Measurements from ENCODE around the gene NCBP2.

NCBP2 gene

DNA sequence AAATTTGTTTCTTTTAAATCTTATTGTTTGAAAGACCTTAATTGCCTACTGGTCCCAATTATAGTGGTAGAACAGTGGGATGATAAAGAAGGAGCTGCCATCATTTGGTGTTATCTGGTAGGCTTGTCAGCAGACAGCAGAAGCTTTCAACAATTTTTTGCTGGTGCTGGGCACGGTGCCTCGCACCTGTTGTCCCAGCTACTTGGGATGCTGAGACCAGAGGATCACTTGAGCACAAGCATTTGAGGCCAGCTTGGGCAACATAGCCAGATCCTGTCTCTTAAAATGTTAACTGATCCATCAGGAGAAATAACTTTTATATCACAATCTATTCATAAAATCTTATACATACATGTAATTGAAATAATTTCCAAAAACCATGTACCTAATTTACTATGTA lies 38.6 kb downstream of the NCBP2 start (continued):
- TF ChIP-seq CSDC2 (CRISPR knock-in tag; IDR thresholded peaks at IDR 0.05) (no peak), ZFP3 (CRISPR knock-in tag; IDR thresholded peaks at IDR 0.05) (no peak), ARNTL (CRISPR knock-in tag; IDR thresholded peaks at IDR 0.05; ENCODE audit: borderline replicate concordance, low read depth) (no peak), ZC3H10 (CRISPR knock-in tag; IDR thresholded peaks at IDR 0.05) (no peak), TOX (CRISPR knock-in tag; IDR thresholded peaks at IDR 0.05; ENCODE audit: borderline replicate concordance) (no peak), ESRRG (CRISPR knock-in tag; IDR thresholded peaks at IDR 0.05) (no peak), ZNF70 (CRISPR knock-in tag; IDR thresholded peaks at IDR 0.05) (no peak)
- TF ChIP-seq, protein P1, sequence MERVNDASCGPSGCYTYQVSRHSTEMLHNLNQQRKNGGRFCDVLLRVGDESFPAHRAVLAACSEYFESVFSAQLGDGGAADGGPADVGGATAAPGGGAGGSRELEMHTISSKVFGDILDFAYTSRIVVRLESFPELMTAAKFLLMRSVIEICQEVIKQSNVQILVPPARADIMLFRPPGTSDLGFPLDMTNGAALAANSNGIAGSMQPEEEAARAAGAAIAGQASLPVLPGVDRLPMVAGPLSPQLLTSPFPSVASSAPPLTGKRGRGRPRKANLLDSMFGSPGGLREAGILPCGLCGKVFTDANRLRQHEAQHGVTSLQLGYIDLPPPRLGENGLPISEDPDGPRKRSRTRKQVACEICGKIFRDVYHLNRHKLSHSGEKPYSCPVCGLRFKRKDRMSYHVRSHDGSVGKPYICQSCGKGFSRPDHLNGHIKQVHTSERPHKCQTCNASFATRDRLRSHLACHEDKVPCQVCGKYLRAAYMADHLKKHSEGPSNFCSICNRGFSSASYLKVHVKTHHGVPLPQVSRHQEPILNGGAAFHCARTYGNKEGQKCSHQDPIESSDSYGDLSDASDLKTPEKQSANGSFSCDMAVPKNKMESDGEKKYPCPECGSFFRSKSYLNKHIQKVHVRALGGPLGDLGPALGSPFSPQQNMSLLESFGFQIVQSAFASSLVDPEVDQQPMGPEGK (CRISPR knock-in tag; IDR thresholded peaks at IDR 0.05; ENCODE audit: borderline replicate concordance) = no peak
- TF ChIP-seq, protein P2, sequence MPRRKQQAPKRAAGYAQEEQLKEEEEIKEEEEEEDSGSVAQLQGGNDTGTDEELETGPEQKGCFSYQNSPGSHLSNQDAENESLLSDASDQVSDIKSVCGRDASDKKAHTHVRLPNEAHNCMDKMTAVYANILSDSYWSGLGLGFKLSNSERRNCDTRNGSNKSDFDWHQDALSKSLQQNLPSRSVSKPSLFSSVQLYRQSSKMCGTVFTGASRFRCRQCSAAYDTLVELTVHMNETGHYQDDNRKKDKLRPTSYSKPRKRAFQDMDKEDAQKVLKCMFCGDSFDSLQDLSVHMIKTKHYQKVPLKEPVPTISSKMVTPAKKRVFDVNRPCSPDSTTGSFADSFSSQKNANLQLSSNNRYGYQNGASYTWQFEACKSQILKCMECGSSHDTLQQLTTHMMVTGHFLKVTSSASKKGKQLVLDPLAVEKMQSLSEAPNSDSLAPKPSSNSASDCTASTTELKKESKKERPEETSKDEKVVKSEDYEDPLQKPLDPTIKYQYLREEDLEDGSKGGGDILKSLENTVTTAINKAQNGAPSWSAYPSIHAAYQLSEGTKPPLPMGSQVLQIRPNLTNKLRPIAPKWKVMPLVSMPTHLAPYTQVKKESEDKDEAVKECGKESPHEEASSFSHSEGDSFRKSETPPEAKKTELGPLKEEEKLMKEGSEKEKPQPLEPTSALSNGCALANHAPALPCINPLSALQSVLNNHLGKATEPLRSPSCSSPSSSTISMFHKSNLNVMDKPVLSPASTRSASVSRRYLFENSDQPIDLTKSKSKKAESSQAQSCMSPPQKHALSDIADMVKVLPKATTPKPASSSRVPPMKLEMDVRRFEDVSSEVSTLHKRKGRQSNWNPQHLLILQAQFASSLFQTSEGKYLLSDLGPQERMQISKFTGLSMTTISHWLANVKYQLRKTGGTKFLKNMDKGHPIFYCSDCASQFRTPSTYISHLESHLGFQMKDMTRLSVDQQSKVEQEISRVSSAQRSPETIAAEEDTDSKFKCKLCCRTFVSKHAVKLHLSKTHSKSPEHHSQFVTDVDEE (CRISPR knock-in tag; IDR thresholded peaks at IDR 0.05) = no peak

DNA sequence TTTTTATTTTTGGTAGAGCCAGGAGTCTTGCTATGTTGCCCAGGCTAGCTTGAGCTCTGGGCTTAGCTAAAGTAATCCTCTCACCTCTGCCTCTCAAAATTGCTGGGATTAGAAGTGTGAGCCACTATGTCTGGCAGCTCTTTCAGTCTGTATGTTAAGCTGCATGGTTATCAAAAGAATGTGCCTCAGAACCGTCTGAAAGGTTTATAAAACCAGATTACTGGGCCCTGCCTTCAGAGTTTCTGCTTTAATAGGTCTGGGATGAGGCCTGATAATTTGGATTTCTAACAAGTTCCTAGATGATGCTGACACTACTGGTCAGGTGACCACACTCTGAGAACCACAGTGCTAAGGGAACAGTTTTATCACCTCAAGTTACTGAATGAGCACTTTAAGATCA lies 40.0 kb downstream of the NCBP2 start:
- TF ChIP-seq ZFP3 (CRISPR knock-in tag; IDR thresholded peaks at IDR 0.05) (no peak), ESRRG (CRISPR knock-in tag; IDR thresholded peaks at IDR 0.05) (no peak), ZC3H10 (CRISPR knock-in tag; IDR thresholded peaks at IDR 0.05) (no peak), RARB (CRISPR knock-in tag; IDR thresholded peaks at IDR 0.05) (no peak), SNAI2 (CRISPR knock-in tag; IDR thresholded peaks at IDR 0.05) (no peak), ZNF70 (CRISPR knock-in tag; IDR thresholded peaks at IDR 0.05) (no peak)
- no peak for ATAC-seq

DNA sequence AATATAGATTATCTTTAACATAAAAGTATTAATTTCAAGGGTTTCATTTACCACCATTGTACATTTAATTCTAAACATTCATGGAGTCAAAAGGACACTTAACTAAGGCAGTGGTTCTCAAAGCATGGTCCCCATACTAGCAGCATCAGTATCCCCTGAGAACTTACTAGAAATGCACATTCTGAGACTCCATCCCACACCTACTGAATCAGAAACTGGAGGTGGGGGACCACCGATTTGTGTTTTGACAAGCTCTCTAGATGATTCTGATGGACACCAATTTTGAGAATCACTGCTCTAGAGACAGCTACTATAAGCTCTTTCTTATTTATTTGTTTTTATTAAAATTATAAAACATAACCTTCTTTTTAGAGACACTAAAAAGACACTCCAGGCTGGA lies 40.6 kb downstream of the NCBP2 start:
- no peak for ATAC-seq
- no peak for TF ChIP-seq ESRRG (CRISPR knock-in tag; IDR thresholded peaks at IDR 0.05)
- no peak for TF ChIP-seq ZNF70 (CRISPR knock-in tag; IDR thresholded peaks at IDR 0.05)
- no peak for TF ChIP-seq ISL1 (CRISPR knock-in tag; IDR thresholded peaks at IDR 0.05)
- TF ChIP-seq RARB (CRISPR knock-in tag; IDR thresholded peaks at IDR 0.05) = no peak
- no peak for TF ChIP-seq ZNF565 (CRISPR knock-in tag; conservative IDR thresholded peaks at IDR 0.05; ENCODE audit: low read depth)
- no peak for TF ChIP-seq SNAI2 (CRISPR knock-in tag; IDR thresholded peaks at IDR 0.05)
- TF ChIP-seq, protein P3, sequence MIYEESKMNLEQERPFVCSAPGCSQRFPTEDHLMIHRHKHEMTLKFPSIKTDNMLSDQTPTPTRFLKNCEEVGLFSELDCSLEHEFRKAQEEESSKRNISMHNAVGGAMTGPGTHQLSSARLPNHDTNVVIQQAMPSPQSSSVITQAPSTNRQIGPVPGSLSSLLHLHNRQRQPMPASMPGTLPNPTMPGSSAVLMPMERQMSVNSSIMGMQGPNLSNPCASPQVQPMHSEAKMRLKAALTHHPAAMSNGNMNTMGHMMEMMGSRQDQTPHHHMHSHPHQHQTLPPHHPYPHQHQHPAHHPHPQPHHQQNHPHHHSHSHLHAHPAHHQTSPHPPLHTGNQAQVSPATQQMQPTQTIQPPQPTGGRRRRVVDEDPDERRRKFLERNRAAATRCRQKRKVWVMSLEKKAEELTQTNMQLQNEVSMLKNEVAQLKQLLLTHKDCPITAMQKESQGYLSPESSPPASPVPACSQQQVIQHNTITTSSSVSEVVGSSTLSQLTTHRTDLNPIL (CRISPR knock-in tag; IDR thresholded peaks at IDR 0.05; ENCODE audit: low read depth) = no peak
- TF ChIP-seq, protein P4, sequence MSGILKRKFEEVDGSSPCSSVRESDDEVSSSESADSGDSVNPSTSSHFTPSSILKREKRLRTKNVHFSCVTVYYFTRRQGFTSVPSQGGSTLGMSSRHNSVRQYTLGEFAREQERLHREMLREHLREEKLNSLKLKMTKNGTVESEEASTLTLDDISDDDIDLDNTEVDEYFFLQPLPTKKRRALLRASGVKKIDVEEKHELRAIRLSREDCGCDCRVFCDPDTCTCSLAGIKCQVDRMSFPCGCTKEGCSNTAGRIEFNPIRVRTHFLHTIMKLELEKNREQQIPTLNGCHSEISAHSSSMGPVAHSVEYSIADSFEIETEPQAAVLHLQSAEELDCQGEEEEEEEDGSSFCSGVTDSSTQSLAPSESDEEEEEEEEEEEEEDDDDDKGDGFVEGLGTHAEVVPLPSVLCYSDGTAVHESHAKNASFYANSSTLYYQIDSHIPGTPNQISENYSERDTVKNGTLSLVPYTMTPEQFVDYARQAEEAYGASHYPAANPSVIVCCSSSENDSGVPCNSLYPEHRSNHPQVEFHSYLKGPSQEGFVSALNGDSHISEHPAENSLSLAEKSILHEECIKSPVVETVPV (CRISPR knock-in tag; IDR thresholded peaks at IDR 0.05) = no peak
- no peak for TF ChIP-seq ZNF8 (CRISPR knock-in tag; IDR thresholded peaks at IDR 0.05)
- TF ChIP-seq GLIS3 (CRISPR knock-in tag; IDR thresholded peaks at IDR 0.05) = no peak
- TF ChIP-seq ZFP30 (CRISPR knock-in tag; IDR thresholded peaks at IDR 0.05) = no peak
- TF ChIP-seq, protein P5, sequence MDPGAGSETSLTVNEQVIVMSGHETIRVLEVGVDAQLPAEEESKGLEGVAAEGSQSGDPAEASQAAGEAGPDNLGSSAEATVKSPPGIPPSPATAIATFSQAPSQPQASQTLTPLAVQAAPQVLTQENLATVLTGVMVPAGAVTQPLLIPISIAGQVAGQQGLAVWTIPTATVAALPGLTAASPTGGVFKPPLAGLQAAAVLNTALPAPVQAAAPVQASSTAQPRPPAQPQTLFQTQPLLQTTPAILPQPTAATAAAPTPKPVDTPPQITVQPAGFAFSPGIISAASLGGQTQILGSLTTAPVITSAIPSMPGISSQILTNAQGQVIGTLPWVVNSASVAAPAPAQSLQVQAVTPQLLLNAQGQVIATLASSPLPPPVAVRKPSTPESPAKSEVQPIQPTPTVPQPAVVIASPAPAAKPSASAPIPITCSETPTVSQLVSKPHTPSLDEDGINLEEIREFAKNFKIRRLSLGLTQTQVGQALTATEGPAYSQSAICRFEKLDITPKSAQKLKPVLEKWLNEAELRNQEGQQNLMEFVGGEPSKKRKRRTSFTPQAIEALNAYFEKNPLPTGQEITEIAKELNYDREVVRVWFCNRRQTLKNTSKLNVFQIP (CRISPR knock-in tag; IDR thresholded peaks at IDR 0.05; ENCODE audit: borderline replicate concordance, low read depth) = no peak
- TF ChIP-seq, protein P2 (CRISPR knock-in tag; IDR thresholded peaks at IDR 0.05) = no peak
- no peak for TF ChIP-seq ZC3H10 (CRISPR knock-in tag; IDR thresholded peaks at IDR 0.05)
- no peak for TF ChIP-seq PPARA (CRISPR knock-in tag; IDR thresholded peaks at IDR 0.05; ENCODE audit: borderline replicate concordance)
- TF ChIP-seq ARNTL (CRISPR knock-in tag; IDR thresholded peaks at IDR 0.05; ENCODE audit: borderline replicate concordance, low read depth) = no peak
- TF ChIP-seq ZFP3 (CRISPR knock-in tag; IDR thresholded peaks at IDR 0.05) = no peak
- TF ChIP-seq, protein P1 (CRISPR knock-in tag; IDR thresholded peaks at IDR 0.05; ENCODE audit: borderline replicate concordance) = no peak
